Testis (tissue), 2 donors: ENCODE data around the gene ATP2B3.

Experiments
- POLR2A ChIP-seq: fragments of 450-650 bp; IDR thresholded peaks from one replicate; pipeline ENCODE4 v1.6.1; 2017; ENCODE audit warnings: antibody characterized with exemption, mild to moderate bottlenecking, moderate library complexity
- TF ChIP-seq, protein P1 (sequence below), 3 experiments: fragments of 450-650 bp in 2 of 3; fragments of 200-600 bp in 1 of 3; sonication (generic) in 1 of 3; IDR thresholded peaks; one replicate each; pipeline ENCODE4 v1.5.1; 2016 to 2019; ENCODE audit warnings: antibody characterized with exemption in 3 of 3, mild to moderate bottlenecking in 2 of 3, moderate library complexity in 1 of 3

DNA sequence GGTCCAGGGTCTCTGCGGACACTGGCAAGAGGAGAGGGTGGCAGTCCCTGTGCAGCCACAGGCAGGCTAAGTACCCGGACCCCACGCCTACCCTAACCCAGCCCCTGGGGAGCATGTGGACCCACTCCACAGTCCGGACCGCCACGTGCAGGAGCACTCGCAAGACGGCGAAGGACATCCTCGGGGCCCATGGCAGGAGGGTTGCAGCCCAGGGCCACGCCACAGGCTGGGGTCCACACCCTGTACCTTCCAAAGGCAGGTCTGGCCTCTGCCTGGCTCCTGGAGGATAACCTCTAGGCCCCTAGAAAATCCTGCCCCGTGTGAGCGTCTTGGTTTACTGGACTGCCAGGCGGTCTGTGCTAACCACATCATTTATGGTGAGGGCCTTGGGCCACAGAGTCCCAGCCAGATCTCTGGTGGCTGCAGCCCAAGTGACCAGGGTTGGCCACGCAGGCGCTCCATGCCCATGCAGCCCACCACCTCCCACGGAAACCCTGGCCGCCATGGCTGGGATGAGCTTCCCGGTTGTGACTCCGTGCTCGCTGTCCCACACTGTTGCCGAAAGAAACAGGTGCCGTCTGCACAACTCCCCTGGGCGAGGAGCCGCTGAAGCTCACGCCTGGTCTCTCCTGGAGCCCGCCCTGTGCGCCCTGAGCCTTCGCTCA lies 71.5 kb downstream of the ATP2B3 start:
- TF ChIP-seq, protein P1, sequence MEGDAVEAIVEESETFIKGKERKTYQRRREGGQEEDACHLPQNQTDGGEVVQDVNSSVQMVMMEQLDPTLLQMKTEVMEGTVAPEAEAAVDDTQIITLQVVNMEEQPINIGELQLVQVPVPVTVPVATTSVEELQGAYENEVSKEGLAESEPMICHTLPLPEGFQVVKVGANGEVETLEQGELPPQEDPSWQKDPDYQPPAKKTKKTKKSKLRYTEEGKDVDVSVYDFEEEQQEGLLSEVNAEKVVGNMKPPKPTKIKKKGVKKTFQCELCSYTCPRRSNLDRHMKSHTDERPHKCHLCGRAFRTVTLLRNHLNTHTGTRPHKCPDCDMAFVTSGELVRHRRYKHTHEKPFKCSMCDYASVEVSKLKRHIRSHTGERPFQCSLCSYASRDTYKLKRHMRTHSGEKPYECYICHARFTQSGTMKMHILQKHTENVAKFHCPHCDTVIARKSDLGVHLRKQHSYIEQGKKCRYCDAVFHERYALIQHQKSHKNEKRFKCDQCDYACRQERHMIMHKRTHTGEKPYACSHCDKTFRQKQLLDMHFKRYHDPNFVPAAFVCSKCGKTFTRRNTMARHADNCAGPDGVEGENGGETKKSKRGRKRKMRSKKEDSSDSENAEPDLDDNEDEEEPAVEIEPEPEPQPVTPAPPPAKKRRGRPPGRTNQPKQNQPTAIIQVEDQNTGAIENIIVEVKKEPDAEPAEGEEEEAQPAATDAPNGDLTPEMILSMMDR (IDR thresholded peaks at IDR 0.05) = no peak
- TF ChIP-seq POLR2A = no peak
